AG08395 (cell line): ENCODE measurements around the gene PRDM15.

Source experiments
- DNase-seq: peaks from one replicate; pipeline ENCODE4 v3.0.0; 2012; ENCODE audit warnings: mixed read lengths, low spot score

PRDM15 gene

GRCh38 chr21:41886328-41886727 is 7.2 kb upstream of the PRDM15 start:
- DNase-seq: no peak

- DNase-seq: no peak
Measured at GRCh38 chr21:41885341-41886024, 6.3 kb upstream of the PRDM15 start.

DNA sequence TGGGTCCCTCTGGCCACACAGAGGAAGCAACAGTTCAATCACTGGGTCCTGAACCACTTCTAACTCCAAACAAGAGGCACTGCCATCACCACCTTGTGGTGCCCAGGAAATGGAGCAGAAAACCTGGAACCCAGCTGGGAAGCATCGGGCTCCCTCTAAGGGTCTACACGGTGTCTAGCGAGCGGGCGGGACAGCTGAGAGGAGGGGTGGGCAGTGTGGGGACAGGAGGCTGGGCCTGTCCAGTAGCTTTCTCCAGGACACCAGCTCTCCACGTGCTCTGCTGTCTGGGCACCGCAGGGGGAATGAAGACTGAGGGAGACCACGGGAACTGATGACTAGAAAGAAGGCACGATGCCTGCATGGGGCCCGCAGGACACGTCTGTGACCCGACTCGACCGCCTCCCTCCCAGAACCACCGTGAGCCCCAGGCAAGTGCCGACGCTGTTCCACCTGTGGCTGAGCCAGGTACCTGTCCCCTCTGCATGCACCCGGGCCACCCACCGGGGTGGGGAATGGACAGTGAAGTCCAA is 5.4 kb upstream of the PRDM15 start:
- DNase-seq: no peak

GRCh38 chr21:41883582-41883981 is 4.4 kb upstream of the PRDM15 start:
- DNase-seq: no peak

DNA sequence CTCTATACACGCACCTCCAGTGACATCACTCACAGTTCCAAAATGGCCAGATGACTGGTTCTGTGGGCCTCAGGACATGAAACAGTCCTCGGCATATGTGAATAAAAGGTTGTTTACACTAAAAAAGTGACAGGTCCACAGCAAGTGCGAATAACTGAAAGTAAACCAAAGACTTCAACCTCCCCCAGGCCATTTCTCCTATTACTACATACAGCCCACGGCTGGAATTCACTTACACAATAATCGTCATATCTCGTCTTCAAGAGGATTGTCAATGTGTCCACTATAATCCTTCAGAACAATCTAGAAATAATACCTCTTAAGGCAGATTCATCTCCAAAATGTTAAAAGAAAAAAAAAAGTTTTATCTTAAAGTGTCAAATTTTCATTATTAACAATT is 1.9 kb upstream of the PRDM15 start:
- no peak for DNase-seq

DNA sequence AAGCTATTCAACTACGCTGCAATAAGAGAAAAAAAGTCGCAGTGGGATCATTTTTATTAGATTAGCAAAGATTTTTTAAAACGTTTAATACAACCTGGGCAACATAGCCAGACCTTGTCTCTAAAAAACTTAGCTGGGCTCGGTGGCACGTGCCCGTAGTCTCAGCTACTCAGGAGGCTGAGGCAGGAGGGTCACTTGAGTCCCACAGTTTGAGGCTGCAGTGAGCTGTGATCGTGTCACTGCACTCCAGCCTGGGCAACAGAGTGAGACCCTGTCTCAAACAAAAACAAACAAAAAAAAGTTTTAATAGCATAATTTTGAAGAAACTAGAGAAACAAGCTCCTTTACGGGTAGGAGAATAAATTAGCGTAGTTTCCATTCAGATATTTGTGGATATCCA is 1.0 kb upstream of the PRDM15 start:
- DNase-seq: no peak

GRCh38 chr21:41878831-41879189 is 334 bp downstream of the PRDM15 start:
- DNase-seq: peak; percentile 89

GRCh38 chr21:41877901-41878830 is 978 bp downstream of the PRDM15 start:
- peak; percentile 43 for DNase-seq

DNA sequence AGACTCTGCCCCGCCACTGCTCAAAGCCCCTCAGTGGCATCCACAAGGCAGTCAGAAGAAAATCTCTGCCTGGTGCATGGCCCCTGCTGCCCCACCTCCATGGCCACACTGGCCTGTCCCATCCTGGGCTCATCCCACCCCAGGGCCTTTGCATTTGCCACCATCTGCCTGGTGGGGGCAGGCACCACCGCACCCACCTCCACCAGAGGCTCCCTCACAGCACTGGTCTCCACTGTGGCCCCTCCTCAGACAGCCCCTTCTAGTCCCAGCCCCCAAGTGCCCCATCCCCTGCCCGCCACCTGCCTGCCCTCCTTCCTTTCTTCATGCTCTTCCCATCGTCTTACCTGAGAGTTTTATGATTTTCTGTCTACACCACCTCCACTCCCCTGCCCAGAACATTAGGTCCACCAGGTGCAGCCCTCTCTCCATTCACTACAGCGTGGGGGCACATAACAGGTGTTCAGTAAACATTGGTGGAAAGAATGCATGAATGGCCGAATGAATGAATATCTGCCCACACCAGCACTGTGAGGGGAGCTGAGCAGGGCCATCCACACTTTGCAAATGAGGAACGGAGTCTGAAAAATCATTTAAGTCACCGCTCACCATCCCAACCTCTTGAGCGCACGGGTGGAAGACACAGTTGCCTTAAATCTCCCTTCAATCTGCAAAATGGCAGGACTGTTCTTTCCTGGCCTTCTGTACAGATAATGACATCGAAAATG is 2.1 kb downstream of the PRDM15 start:
- no peak for DNase-seq

DNA sequence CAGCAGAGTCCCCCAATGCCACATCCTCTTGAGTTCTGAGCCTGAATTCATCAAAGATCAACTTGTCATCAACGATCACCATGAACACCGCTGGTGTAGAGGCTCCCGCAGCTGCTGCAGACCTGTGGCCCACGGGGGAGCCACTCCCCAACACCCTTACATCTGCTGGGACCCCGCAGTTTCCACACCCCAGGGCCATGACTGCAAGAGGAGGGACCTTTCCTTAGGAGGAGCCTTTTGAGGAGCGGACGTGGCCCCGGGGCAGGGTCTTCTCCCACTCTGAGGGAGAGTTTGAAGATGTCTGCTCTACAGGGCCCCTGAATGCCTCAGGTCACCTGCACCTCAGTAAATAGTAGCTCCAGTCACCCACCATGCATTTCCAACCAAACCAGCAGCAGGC is 2.7 kb downstream of the PRDM15 start:
- DNase-seq: no peak

GRCh38 chr21:41875086-41875485 is 4.1 kb downstream of the PRDM15 start:
- DNase-seq: no peak

DNA sequence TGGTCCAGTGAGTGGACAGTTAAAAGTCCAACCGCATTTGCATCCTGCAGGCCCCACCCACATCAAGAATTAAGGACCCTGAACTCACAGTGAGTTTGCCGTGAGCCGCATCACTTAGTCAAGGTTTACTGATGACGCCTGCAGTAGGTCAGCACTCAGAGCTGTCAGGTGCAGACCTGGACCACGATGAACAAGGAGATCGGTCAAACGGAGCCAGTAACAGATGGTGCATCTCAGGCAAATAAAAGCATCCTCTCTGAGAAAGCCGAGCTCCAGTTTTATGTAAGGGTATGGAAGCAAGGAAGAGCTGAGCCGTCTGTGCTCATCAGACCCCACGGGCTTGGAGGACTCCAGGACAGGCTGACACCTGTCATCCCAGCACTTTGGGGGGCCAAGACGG is 4.5 kb downstream of the PRDM15 start:
- no peak for DNase-seq

DNA sequence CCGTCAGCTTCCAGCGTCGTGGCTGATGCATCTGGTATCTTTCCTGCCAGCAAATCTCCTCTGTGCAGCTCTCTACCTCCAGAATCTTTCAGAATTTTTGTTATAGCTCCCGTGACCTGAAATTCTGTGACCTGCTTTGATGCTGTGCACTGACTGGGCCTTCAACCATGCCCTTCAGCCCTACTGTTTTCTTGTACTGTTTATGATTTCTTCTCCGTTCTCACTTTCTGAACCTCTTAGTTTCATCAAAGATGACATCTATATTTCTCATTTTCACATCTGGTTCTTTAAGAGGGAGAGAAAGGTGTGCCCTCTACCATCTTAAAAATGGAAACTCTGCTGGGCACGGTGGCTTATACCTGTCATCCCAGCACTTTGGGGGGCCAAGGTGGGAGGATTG is 5.7 kb downstream of the PRDM15 start:
- DNase-seq: no peak

DNA sequence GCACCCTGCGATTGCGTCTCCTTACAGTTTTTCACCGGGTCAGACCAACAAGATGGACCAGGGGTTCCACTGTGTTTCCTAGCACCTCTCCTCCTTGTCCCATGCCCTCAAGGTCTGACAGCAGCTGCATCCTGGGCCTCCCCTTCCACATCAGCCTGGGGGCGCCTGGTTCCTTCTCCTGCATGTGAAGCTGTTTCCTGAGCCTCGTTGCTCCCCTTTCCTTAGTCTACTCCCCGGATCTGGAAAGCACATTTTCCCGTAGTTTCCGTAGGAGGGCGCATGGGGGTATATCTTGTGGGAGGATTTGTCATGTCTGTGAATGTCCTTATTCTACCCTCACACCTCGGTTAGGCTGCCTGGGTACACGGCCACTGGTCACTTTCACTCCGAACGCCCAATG is 6.1 kb downstream of the PRDM15 start:
- DNase-seq: no peak

DNA sequence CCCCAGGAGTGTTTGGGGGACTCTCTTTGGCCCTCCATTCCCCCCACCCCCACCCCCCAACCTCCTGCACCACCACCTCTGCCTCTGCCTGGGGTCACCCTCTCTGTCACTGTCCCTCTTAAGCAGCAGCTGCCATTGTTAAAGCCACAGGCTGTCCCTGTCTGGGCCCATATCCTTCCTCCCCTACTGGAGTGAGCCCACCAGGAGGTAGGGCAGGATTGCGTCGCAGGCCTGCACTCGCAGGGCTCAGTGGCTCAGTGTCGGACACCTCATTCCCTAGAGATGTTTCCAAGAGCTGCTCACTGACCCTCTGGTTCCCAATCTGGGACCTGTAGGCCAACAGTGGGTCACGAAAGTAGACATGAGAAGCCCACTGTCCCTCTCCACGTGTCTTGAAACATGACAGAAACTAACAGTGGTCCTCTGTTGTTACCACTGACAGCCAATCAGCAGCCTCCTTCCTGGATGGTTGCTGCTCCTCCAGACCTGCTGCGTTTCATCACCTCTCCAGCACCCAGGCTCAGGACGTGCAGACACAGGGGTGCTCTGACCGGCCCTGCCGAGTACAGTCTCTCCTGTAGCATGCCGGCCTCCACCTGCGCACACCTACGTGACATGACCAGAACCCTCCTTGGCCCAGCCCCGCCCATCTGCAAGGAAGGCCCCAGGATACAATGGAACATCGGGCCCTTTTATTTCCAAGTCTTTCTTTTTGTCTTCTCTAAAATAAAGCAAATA is 7.7 kb downstream of the PRDM15 start:
- no peak for DNase-seq

- DNase-seq: no peak
Measured at GRCh38 chr21:41869771-41870170, 9.4 kb downstream of the PRDM15 start.

DNA sequence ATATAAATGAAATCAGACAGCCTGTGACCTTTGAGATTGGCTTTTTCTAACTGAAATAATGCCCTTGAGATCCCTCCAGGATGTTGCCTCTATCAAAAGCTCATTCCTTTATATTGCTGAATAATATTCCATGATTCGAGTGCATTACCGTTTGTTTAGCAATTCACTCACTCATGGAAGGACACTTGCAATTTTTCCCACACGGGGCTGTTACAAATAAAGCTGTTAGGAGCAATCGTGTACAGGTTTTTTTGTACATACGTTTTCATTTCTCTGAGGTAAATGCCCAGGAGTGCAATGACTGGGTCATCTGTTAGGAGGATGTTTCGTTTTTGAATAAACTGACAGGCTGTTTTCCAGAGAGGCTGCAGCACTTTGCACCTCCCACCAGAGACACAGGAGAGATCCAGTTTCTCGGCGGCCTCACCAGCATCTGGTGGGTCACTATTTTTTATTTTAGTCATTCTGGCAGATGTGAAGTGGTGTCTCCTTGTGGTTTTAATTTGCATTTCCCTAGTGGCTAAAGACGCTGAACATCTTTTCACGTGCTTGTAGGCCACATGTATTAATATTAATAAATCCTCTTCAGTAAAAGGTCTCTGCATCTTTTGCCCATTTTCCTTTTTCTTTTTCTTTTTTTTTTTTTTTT is 11.0 kb downstream of the PRDM15 start:
- peak; percentile 54 for DNase-seq

DNA sequence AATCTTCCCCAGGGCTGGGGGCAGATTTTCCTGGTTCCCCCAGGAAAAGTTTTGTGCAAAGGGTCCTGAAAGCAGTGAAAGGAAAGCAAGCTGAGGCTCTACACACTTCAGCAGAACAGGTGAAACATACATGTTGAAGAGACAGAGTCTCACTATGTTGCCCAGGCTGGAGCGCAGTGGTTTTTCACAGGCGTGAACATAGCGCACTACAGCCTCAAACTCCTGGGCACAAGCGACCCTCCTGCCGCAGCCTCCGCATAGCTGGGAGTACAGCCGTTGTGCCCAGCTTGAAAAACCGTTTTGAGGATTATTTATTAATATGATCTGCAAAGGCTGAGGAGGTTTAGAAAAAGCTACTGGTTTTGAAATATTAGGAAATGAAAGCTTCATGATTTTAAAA is 11.8 kb downstream of the PRDM15 start:
- DNase-seq: no peak

DNA sequence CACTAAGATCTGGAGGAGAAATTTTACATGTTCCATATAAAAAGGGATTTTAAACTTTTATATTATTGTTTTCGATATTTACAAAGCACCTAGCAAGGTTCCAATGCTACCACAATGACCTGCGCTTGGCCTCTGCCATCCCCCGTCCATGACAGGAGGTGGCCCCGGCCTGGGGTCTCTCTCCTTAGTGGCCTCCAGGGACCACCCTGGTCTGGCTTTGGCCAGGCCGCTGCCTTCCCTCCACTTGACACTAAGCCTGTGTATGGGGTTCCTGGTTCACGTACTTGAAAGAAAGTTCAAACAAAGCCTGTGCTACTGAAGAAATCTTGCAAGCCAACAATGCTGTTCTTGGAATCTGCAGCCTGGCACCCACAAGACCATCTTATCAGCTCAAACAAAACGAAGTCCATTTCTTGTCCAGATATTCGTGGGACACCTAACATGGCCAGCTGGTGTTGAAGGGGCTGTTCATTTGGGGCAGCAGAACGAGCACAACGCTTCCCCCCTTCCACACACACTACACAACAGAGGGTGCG is 12.8 kb downstream of the PRDM15 start:
- no peak for DNase-seq

DNA sequence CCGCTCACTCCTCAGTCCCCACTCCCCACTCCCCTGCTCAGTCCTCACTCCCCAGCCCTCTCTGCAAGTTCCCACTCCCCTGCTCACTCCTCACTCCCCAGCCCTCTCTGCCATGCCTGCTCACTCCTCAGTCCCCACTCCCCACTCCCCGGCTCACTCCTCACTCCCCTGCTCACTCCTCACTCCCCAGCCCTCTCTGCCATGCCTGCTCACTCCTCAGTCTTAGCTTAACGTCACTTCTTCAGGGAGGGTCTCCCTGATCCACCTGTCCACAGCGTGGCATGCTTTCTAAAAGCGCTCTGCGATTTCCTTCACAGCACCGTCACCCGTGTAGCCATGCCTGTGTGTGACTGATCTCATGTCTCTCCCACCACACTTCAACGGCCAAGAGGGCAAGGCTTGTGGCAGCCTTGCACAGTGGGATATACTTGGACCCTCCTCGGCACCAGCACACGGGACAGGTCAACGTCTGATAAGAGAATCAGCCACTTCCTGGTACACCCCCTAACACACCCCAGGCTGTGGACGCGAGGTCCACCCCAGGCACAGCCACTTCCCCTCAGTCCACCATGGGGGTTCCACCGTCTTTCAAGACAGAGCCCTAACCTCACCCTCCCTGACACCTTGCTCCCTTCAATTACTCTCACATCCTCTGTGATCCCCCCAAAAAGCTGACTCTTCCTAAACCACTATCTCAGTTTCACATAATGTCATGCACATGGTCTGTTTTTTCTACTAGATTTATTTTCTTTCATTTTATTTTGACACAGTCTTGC is 14.0 kb downstream of the PRDM15 start:
- DNase-seq: no peak
